NCI-H2196 (cell line): Measurements from ENCODE around the gene HORMAD2.
A peak's percentile ranks its signal among the peaks of the same experiment; 100 is the strongest.

Source experiments
- DNase-seq: peaks from one replicate; lab custom pipeline; 2025; ENCODE audit not compliant: unreplicated experiment; lab: John Stamatoyannopoulos, UW

Gene HORMAD2, protein sequence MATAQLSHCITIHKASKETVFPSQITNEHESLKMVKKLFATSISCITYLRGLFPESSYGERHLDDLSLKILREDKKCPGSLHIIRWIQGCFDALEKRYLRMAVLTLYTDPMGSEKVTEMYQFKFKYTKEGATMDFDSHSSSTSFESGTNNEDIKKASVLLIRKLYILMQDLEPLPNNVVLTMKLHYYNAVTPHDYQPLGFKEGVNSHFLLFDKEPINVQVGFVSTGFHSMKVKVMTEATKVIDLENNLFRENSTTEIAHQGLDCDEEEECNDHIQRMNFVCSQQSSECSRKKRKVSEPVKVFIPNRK

DNA sequence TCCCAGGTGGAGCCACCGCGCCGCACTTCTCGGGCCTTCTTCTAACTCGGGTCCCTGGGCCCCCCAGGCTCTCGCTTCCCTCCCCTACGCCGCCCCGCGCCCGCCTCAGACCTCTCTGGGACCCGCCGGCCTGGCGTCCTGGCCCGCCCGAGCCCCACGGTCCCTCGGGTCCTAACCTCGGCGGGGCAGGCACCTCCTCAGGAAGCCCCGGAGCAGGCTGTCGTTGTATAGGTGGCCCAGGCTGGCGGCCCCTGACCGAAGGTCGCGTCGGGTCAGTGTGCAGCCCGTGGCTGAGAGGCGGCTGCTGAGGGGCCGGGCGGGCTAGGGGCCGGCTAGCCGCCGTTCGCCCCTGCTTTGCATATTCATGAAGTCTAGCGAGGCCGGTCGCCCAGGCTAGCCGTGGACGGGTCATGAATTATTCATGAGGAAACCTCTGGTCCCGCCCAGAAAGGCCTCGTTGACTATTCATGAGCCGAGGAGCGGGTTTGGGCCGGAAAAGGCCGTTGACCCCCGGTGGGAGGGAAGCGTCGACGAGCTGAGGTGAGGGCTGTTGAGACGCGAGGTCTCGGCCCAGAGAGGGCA lies at the start of gene HORMAD2:
Gene HORMAD2 (plus strand): TSS at position 513 of the 582 bp plus-strand sequence. CDS start 13,489 bp downstream, outside the sequence.
- no peak for DNase-seq

DNA sequence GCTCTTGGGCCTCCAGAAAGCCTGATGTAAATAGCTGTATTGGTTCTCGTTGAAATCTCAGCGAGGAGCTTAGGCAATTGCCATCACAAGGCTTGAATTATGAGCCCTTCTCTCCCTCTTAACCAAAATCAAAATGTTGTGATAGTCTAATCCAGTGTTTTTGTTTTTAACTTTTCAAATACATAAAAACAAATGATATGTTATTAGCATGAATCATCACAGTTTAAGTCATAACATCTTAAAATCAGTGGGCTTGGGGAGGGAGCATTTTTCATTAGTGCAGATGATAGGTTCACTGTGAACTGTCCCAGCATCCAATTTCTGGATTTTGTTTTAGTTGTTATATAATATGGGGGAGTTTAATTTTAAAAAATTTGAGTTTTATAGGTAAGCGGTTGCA lies 48.9 kb upstream of the HORMAD2 start:
- no peak for DNase-seq

DNA sequence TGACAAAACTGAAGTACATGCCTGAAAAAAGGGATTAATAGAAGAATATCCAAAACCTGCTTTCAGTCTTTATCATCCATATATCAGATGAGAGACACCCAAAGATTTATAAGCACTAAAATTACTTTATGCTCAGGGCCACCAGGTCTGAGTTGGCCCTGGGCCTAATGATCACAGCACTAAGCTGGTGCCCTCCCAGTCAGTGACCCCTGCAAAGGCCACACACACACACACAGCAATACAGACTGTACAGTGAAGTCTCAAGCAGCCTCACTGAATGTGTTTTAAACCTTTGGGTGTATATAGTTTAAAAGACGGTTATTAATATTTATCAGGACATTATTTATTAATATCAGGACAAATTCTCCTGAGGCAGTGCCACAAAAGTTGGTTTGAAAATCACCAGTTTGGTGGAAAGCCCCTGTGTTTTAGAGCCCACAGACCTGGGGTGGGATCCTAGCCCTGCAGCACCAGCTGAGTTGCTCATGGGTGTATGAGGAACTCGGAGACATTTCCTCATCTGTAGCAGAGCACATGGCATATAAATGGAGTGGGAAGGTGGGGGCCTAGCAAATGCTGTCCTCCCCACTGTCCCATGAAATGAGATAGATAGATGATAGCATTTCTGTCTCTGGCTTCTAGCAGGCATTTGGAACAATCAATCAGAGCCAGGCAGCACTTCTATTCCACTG lies 48.4 kb upstream of the HORMAD2 start:
- DNase-seq = no peak

DNA sequence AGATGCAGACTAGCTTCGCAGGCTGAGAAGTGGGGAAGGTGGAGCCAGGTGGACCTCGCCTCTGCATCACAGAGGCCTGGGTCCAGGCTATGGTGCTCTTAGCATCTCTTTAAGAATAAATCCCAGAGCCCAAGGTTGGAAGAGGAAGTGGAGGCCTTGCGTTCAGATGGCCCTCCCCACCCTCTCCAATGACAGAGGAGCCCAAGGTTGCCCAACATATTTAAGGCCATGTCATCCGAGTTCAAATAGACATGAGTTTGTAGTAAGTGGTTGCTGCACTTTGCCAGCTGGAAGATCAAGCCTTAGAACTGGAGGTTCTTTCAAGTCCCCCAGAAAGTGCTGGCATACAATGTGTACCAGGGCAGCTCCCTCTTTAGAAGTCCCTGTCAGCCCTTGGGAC lies 47.1 kb upstream of the HORMAD2 start:
- DNase-seq = no peak

DNA sequence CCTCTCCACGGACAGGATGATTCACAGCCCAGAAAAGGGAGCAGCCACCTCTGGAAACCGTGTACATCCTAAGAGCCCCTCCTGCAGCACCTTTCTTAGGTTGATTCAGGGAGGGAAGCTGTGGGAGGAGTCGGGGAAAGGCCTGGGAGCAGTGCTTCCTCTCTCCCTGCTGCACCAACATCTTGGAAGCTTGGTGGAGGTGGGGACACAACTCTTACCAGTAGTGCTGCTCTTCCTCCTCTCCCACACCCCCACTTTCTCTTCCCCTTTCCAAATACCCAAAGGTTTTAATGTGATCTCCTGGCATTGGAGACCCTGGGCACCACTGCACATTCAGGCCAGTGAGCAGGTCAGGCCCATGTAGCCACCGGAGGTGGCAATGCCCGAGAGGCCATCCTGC lies 46.4 kb upstream of the HORMAD2 start:
- no peak for DNase-seq

DNA sequence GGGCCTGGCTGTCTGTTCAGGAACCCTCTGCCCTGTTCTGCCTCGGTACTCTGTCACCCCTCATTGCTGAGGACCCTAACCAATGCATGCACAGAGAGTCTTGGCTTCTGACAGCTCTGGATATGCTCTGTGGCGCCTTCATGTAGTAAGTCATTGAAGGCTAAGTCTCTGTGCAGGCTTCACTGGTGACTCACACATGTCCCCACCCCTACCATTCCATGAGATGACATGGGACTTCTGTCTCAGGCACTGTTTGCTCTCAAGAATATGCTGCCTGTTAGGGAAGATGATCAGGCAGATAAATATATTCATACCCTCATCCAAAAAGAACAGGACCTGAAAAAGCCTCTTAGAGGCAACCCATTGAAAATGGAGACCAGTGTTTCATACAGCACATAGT lies 43.6 kb upstream of the HORMAD2 start:
- DNase-seq = no peak

DNA sequence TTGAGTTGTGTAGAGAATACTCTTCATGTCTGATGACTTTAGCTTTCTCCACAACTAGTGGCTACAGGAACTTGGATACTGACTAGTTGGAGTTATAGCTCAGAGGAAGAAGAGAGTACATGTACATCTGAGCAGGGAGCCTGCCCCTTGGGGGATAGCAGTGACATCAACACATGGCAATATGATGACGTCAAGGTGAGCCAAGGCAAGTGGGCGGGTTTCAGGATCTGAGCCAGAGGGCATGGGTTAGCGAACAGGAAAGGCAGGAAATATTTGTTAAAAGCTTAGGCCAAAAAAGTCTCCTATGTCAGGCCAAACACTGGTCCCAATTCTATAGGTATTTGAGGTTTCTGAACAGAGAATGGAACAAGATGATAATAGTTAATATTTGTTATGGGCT lies 42.0 kb upstream of the HORMAD2 start:
- DNase-seq = no peak

DNA sequence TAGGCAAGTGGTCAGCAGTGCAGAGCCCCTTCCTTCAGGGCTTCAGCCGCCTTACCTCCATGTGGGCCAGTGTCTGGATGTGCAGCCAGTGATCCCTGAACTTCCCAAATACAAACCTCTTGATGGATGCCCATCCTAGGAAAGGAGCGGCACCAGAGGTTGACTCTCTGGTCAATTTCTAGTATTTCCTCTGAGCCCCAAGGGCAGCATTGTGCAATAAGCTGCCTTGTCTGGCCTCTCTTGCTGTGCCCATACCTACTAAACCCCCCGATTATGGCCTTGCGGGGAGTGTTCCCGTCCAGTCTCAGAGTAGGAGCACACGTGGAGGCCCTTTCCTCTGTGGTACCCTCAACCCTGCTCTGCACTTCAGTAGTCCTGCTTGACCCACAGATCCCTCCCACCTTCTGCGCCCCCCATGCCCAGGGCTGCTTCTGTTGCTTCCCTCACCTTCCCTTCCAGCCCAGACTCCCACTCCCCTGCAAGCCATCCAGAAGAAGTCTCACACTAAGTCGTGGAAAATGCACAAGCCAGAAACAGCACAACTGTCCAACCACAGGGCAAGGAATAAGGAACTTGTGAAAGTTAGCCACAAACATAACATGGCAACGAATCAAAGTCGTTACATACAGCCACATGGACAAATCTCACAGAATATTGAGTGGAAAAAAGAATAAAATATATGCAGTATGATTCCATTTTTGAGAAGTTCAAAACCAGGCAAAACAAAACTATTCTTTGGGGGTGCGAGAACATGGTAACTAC lies 39.6 kb upstream of the HORMAD2 start:
- no peak for DNase-seq

DNA sequence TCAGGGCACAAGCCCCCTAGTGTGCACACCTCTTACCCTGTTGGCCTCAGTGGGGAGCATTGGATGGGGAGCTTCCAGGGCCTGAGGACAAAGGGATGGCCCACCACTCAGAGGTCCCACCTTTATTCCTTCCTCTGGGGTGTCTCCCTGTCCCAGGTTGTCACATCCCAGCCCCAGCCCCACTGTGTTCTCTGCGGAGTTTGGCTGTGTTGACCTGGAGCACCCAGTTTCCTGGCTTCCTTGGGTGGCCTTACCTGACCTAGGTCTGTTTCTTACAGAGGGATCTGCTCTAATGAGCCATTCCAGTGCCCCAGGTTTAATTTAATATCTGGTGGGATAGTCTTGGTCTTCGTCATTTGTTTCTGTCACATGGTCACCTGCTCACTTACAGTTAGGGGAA lies 38.8 kb upstream of the HORMAD2 start:
- no peak for DNase-seq

DNA sequence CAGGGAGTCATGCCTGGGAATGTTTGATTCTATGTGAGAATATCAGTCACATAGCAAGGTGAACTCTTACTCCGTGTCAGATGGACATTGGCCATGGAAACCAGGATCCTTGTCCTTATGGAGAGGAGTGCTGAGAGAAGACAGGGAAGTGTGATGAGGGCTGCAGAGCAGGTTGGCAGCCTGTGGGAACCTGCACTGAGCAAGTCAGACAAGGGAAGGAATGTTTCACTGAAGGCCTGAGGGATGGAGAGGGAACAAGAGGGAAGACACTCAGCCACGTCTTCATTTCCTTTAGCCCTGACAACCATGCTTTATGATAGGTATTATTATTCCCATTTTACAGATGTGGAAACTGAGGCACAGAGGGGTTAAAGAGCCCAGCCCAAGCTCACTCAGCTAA lies 38.4 kb upstream of the HORMAD2 start:
- no peak for DNase-seq

DNA sequence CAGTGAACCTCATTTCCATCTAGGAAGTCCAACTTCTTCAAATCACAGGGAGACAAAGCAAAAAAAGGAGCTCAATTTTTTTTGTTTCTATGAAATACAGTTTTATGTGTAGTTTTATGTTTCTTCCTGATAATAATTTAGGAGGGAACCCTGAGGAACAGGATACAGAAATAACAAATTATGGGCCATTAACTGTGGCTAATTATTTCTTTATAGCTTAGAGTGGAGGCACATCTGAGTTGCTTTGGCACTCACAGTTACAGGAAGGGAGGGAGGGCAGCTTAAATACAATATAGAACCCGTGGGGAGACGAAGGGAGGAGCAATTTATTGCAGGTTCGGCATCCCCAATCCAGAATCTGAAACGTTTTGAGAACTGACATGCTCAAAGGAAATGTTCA lies 37.1 kb upstream of the HORMAD2 start:
- no peak for DNase-seq

DNA sequence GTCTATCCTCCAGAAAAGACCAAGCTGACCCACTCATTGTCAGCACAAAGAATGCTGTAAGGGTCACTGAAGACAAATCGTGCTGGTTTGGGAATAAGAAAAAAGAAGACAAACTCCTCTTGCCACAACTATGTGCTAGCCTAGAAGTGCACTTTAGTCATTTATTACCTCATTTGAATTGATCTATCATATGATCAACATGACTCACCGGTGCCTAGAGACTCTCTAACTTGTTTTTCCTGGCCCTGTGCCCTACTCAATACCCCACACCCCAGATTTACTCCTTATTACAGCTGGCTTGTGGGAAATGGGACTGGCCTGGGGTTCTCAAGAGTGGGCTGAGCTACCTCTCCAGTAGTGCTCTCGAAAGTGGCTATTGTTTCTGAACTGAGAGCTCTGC lies 35.9 kb upstream of the HORMAD2 start:
- peak; percentile 20 for DNase-seq

DNA sequence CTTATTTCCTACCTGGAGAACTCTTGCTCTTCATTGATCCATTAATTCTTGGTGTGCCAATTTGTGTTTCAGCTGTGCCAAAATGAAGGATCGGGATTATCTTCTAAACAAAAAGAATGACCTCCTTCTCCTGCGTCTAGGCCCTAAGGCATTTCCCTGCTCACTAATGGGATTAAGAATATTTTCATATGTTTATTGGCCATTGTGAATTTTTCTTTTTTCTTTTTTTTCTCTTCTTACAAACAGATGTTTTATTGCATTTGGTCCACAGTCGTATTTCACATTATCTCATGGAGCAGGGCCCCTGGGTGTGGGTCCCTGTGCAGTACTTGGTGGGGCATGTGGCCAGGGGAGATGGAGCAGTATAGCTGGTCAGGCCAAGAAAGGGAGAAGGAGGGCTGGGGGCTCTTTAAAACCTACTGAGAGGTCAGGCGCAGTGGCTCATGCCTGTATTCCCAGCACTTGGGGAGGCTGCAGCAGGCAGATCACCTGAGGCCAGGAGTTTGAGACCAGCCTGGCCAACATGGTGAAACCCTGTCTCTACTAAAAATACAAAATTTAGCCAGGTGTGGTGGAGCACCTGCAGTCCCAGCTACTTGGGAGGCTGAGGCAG lies 35.3 kb upstream of the HORMAD2 start:
- no peak for DNase-seq

DNA sequence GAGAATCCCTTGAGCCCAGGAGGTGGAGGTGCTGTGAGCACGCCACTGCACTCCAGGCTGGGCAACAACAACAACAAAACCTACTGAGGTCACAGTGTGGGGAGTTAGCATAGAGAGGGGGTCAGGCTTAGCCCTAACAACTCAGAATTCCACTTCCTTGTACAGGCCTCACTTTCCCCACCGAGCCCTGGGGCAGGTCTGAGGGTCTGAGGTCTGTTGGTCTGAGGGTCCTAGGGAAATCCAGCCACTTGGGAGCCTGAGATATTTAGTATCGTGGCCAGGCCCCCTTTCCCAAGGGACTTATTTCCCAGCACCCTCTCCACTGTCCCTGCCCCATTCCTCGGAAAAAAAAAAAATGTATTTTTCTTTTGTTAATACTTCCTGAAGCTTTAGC lies 34.8 kb upstream of the HORMAD2 start:
- no peak for DNase-seq

DNA sequence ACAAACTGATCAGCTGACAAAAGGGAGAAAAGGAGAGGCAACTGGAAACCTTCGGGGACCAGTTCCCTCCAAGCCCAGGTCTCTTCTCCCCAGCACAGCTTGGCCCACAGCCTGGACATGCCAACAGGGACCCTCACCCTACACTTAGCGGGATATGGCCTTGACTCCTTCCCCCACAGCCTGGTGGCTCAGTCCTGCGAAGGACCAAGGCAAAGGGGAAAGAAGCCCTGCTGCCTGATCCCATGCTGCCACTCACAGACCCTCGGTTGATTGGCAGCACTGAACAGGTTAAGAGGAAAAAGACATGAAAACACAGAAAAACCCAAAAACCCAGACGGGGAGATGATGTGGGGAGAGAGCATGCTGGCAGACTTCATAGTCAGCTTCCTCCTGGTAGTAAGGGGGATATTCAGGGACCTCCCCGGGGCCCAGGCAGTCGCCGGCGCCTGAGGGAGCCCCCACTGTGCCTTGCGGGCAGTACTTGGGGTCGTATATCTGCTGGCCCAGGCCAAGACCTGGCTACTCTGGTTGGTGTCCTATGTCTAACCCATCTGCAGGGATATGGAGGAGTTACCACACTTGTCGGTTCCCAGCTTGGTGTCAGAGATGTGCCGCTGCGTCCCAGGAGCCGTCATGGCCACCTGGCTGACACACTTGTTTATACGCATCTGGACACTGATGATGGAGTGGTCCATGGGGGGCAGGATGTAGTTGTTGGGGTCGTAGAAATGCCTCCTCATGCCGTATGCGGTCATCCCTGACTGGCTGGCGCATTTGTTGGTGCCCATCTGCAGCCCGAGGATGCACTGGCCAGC lies 34.2 kb upstream of the HORMAD2 start:
- DNase-seq = no peak

DNA sequence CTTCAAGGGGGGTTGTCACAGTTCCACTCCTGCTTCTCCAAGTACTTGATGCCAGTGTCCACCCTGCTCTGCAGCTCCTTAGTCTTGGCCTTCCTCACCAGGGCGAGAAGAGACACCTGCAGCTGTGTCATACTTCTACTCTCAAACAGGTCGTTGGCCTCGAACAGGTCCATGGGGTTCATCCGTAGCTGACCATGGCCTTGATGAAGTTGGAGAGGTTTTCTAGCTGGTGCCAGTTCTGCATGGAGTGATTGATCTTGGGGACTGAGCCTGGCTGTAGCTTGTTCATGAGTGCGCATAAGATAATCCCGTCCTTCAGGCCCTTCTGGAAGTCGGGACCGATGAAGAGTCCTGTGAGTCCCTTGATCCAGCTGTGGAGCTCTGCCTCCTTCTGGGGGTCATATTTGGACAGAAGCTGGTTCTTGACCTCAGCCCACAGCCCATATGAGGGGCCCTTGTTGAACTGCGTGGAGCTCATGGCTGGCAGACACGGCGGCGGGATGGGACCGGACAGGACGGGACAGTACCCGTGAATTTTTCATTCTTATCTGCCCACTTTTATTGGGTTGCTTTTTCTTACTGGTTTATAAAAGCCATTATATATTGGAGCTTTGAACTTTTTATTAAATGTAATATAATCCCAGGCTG lies 33.4 kb upstream of the HORMAD2 start:
- no peak for DNase-seq

DNA sequence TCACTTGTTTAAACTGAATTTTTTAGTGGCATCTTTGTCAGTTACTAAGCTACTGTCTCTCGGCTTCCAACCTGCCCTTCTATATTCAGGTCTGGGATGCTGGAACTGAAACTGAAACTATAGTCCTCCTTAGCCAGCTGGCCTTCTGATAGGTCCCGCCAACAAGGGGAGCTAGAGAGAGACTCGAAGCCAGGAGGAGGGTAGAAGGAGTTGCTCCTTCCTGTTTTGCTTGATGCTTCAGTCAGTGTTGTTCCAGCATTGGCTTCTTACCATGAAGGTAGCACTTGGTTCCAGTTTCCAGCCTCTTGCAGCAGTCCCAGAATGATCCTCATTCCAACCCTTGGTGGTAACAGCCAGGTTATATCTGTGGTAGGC lies 32.9 kb upstream of the HORMAD2 start:
- DNase-seq = no peak

DNA sequence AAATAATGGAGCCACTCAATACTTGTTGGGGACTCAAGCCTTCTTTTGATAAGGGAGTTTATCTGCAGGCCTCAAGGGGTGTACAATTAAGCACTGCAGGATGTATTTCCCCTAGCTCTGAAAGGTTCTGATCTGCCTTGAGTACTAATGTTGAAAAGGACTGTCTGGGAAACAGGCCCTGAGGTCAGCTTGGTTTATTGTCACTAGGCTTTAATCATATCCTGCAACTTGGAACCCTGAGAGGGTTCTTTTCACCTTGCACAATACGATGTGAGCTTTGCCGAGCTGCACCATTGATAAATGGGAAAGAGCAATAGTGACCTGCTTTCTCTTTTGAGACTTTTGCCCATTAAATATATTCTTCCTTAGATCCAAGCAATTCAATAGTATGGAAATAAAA lies 31.6 kb upstream of the HORMAD2 start:
- no peak for DNase-seq

DNA sequence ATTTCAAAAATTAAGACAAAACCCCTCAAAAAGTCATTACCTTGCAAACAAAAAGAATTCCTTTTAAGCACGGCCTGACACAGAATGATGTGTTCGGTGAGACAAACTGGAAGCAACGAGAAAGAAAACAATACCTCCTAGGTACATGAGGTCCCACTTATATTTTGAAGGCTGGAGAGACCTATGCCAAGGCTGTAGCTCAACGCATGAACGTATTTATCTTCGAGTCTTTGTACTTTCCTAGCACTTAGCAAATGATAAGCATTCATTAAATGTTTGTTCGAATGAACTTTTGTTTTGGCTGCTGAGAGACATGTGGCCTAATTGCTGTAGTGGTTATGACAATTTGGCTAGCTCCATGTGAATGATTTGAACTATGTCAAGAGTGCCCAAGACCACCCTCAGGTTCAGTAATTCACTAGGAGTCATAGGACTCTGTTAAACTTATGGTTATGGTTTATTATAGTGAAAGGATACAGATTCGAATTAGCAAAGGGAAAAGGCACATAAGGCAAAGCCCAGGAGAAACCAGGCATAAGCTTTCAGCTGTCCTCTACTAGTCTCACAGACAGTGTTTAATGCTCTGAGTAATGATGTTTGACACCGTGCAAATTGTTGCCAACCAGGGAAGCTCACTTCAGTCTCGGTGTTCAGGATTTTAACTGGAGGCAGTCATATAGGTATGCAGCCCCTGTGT lies 26.0 kb upstream of the HORMAD2 start:
- DNase-seq = no peak

DNA sequence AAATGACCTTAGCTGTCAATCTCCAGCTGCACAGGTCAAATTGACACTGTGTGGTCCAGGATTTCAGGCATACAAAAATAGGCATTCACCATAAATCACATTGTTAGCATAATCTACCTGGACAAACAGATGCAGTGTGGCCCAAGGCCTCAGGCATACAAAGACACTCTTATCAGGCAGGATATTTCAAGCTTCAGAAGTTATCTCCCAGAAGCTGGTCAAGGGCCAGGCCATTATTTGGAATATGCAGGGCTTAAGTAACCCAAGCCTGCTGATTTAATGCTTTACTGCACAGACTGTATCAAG lies 25.5 kb upstream of the HORMAD2 start:
- no peak for DNase-seq
